ENCODE measurements around the gene POU5F1.
"Not testable (repeated sequence)": the region's sequence is repeated elsewhere in the genome, so short reads cannot be mapped to it uniquely, and the experiment has no call there.

The POU5F1 gene

GRCh38 chr6:31194061-31194834, 23.8 kb upstream of the POU5F1 start:
- H3K27ac ChIP-seq = peak overlapping the region; percentile 20; the same call in 1 of the 2 replicates
- TF ChIP-seq CTCF (conservative IDR thresholded peaks at IDR 0.05) = no peak

DNA sequence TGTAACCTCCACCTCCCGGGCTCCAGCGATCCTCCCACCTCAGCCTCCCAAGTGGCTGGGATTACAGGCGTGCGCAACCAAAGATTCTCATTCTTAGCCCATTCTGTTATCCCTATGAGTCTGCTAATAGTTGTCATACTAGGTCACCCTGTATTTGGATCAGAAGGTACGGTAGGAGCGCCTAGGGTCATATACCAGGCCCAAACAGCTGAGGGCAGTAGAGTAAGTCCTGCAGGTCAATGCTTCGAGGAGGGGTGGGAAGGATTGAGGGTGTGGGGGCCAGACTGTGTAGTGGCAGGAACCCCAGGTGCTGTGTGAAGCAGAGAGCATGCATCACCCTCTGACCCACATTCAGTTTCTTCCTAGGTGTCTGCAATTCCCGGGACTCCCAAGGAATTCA, 22.7 kb upstream of the POU5F1 start:
- H3K27ac ChIP-seq = no peak overlapping the region
- no peak for TF ChIP-seq CTCF (conservative IDR thresholded peaks at IDR 0.05)

DNA sequence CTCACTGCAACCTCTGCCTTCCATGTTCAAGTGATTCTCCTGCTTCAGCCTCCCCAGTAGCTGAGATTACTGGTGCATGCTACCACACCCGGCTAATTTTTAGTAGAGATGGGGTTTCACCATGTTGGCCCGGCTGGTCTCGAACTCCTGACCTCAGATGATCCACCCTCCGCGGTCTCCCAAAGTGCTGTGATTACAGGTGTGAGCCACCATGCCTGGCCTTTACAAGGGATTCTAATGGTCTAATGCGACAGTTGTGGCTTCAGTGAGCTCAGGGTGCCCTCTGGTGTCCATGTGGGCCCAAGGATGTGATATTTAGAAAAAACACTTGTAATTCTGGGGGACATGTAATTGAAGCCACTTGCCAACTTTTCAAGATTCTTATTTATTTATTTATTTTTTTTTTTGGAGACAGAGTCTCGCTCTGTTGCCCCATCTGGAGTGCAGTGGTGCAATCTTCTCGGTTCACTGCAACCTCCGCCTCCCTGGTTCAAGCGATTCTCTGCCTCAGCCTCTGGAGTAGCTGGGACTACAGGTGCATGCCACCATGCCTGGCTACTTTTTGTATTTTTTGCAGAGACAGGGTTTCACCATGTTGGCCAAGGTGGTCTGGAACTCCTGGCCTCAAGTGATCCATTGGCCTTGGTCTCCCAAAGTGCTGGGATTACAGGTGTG, 22.1 kb upstream of the POU5F1 start:
- TF ChIP-seq CTCF (conservative IDR thresholded peaks at IDR 0.05) = peak; percentile 78
- H3K27ac ChIP-seq = not testable (repeated sequence)

DNA sequence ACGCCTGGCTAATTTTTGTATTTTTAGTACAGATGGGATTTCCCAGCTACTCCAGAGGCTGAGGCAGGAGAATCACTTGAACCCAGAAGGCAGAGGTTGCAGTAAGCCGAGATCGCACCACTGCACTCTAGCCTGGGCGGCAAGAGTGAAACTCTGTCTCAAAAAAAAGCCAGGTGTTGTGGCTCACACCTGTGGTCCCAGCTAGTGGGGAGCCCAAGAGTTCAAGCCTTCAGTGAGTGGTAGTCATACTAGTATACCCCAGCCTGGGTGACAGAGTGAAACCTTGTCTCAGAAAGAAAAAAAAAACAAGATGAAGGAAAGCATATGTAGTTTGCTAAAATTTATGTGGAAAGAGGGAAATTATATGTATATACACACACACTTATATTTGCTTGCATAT, 20.0 kb upstream of the POU5F1 start:
- H3K27ac ChIP-seq = peak overlapping the region; percentile 4; the same call in 1 of the 2 replicates
- TF ChIP-seq CTCF (conservative IDR thresholded peaks at IDR 0.05) = no peak

DNA sequence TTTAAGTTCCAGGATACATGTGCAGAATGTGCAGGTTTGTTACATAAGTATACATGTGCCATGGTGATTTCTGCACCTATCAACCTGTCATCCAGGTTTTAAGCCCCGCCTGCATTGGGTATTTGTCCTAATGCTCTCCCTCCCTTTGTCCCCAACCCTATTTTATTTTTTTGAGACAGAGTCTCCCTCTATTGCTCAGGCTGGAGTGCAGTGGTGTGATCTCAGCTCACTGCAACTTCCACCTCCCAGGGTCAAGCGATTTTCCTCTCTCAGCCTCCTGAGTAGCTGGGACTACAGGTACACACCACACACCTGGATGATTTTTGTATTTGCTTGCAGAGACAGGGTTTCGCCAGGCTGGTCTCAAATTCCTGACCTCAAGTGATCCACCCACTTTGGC, 18.7 kb upstream of the POU5F1 start:
- H3K27ac ChIP-seq = peak overlapping the region; percentile 95; the same call in 1 of the 2 replicates

GRCh38 chr6:31187780-31188194, 17.3 kb upstream of the POU5F1 start:
- no peak for TF ChIP-seq CTCF (conservative IDR thresholded peaks at IDR 0.05)
- peak overlapping the region; percentile 95 for H3K27ac ChIP-seq

GRCh38 chr6:31186052-31186734, 15.7 kb upstream of the POU5F1 start:
- TF ChIP-seq CTCF (conservative IDR thresholded peaks at IDR 0.05) = no peak
- H3K27ac ChIP-seq = peak overlapping the region; percentile 95

- peak overlapping the region; percentile 95 for H3K27ac ChIP-seq
Measured at GRCh38 chr6:31185695-31186051, 15.2 kb upstream of the POU5F1 start.

DNA sequence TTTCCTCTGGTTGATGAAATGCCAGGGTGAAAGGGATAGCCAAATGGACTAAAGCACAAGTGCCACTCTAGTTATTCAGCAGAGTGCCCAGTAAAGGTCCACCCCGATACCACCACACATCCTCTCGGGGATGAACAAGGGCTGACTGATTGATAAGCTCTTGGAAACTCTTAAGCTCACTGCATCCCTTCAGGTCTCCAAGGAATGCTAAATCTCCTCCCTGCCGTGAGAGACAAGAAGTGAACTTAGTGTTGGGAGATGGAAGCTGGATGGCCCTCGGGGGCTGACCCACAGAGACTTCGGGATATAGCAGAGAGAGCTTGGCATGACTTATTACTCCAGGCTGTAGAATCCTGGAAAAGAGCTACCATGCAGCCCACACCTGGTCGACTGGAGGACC, 13.4 kb upstream of the POU5F1 start:
- peak overlapping the region; percentile 95 for H3K27ac ChIP-seq

DNA sequence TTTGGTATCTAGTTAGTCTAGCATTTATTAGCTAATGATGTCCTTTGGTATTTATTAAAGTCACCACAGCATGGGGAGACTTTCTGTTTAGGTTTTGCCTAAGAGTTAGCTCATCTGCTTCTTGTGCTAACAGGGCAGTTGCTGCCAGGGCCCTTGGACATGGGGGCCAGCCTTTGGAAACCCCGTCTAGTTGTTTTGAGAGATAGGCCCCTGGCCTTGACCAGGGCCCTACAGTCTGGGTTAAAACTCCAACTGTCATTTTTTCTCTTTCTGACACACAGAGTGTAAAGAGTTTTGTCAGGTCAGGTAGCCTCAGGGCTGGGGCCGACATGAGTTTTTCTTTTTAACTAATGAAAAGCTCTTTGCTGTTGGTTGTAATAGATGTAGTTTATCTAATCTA, 12.8 kb upstream of the POU5F1 start:
- peak overlapping the region; percentile 95 for H3K27ac ChIP-seq
